ENCODE data around the gene SMIM15.

The SMIM15 gene

GRCh38 chr5:61159070-61159469 lies 3.2 kb downstream of the SMIM15 start:
- DNase-seq, result no peak

GRCh38 chr5:61151893-61152292 lies 10.4 kb downstream of the SMIM15 start:
- DNase-seq, result no peak

GRCh38 chr5:61148515-61148914 lies 13.8 kb downstream of the SMIM15 start:
- DNase-seq, result no peak

- no peak for DNase-seq
Observed at GRCh38 chr5:61142811-61143210, 19.5 kb downstream of the SMIM15 start.

- DNase-seq, result no peak
Observed at GRCh38 chr5:61142391-61142790, 19.9 kb downstream of the SMIM15 start.

GRCh38 chr5:61141801-61142200 lies 20.5 kb downstream of the SMIM15 start:
- no peak for DNase-seq

- no peak for DNase-seq
Observed at GRCh38 chr5:61139931-61140330, 22.3 kb downstream of the SMIM15 start.

- no peak for DNase-seq
Observed at GRCh38 chr5:61139094-61139873, 23.0 kb downstream of the SMIM15 start.

GRCh38 chr5:61137835-61138234 lies 24.4 kb downstream of the SMIM15 start:
- no peak for DNase-seq

- DNase-seq, result no peak
Observed at GRCh38 chr5:61132559-61132958, 29.7 kb downstream of the SMIM15 start.

GRCh38 chr5:61130289-61130688 lies 32.0 kb downstream of the SMIM15 start:
- DNase-seq, result no peak

- no peak for DNase-seq
Observed at GRCh38 chr5:61123145-61123544, 39.1 kb downstream of the SMIM15 start.

- no peak for DNase-seq
Observed at GRCh38 chr5:61120534-61120933, 41.7 kb downstream of the SMIM15 start.

- no peak for DNase-seq
Observed at GRCh38 chr5:61119066-61119465, 43.2 kb downstream of the SMIM15 start.

- no peak for DNase-seq
Observed at GRCh38 chr5:61115968-61116367, 46.3 kb downstream of the SMIM15 start.

GRCh38 chr5:61114441-61114840 lies 47.8 kb downstream of the SMIM15 start:
- no peak for DNase-seq
